GM12865 (cell line): ENCODE measurements around the gene KCNJ3.

ENCODE experiments used
- DNase-seq: peaks from one replicate; pipeline ENCODE4 v3.0.0; 2010; ENCODE audit warnings: low read depth
- H3K4me3 ChIP-seq: 2 replicates; pipeline ENCODE4 v1.5.1; 2011; ENCODE audit warnings: mild to moderate bottlenecking, low read depth, low read length, control low read depth
- CTCF ChIP-seq: IDR thresholded peaks from 2 replicates; pipeline ENCODE4 v1.5.1; 2011; ENCODE audit warnings: low read length, control low read depth, low read depth, inconsistent platforms; ENCODE audit not compliant: insufficient read depth; ENCODE audit errors: missing control alignments

The KCNJ3 gene

GRCh38 chr2:154696369-154696768 lies 2.1 kb upstream of the KCNJ3 start:
- H3K4me3 ChIP-seq, result no peak overlapping the region
- TF ChIP-seq CTCF, result no peak
- DNase-seq, result no peak

GRCh38 chr2:154696810-154697417 lies 1.6 kb upstream of the KCNJ3 start:
- TF ChIP-seq CTCF, result no peak
- no peak for DNase-seq
- H3K4me3 ChIP-seq, result no peak overlapping the region

- DNase-seq, result no peak
- H3K4me3 ChIP-seq, result no peak overlapping the region
These were observed 860 bp upstream of the KCNJ3 start for GRCh38 chr2:154697418-154698252.

GRCh38 chr2:154698721-154699574 lies 453 bp downstream of the KCNJ3 start:
- TF ChIP-seq CTCF, result no peak
- DNase-seq, result no peak
- H3K4me3 ChIP-seq, result no peak overlapping the region

More at GRCh38 chr2:154697418-154698252, 860 bp upstream of the KCNJ3 start:
- no peak for TF ChIP-seq CTCF

- TF ChIP-seq CTCF, result no peak
- H3K4me3 ChIP-seq, result no peak overlapping the region
- no peak for DNase-seq
These were observed 1.1 kb downstream of the KCNJ3 start for GRCh38 chr2:154699575-154699930.

- TF ChIP-seq CTCF, result no peak
- H3K4me3 ChIP-seq, result no peak overlapping the region
- DNase-seq, result no peak
These were observed 1.6 kb downstream of the KCNJ3 start for GRCh38 chr2:154700136-154700535.
